DND-41 (cell line): ENCODE data around the gene PANX2.

Source experiments
- ATAC-seq: fragments of 200-7000 bp; cut with Tn5 transposase; 3 replicates; pipeline ENCODE4 v1.9.1; 2021; ENCODE audit warnings: low read depth; ENCODE audit not compliant: insufficient read depth
- DNase-seq: peaks from one replicate; pipeline ENCODE4 v3.0.0-alpha.2; 2020
- H2AFZ ChIP-seq: 2 replicates; pipeline ENCODE4 v1.6.0; 2012; ENCODE audit warnings: low read depth, low read length
- H3K27ac ChIP-seq: 2 replicates; pipeline ENCODE4 v1.5.1; 2012; ENCODE audit warnings: low read length, inconsistent platforms
- H3K27me3 ChIP-seq: fragments of 200-600 bp; sonication (generic); 2 replicates; pipeline ENCODE4 v1.6.0; 2012; ENCODE audit warnings: low read length, mild to moderate bottlenecking, inconsistent platforms; ENCODE audit not compliant: insufficient read depth, poor library complexity
- H3K36me3 ChIP-seq: 2 replicates; pipeline ENCODE4 v1.5.1; 2012; ENCODE audit warnings: low read length, inconsistent platforms; ENCODE audit not compliant: insufficient read depth
- H3K4me1 ChIP-seq: 2 replicates; pipeline ENCODE4 v1.5.1; 2012; ENCODE audit warnings: mild to moderate bottlenecking, low read length; ENCODE audit not compliant: insufficient read depth
- H3K4me2 ChIP-seq: 2 replicates; pipeline ENCODE4 v1.6.0; 2012; ENCODE audit warnings: mild to moderate bottlenecking, moderate library complexity, low read length, inconsistent platforms; ENCODE audit not compliant: insufficient read depth
- H3K4me3 ChIP-seq, 2 experiments: fragments of 200-600 bp in 1 of 2; shearing (Covaris generic) in 1 of 2; 2 replicates each; pipeline ENCODE4 v1.5.1; 2012 to 2016; ENCODE audit warnings: inconsistent platforms in 2 of 2, low read length in 2 of 2, mild to moderate bottlenecking in 2 of 2, low read depth in 1 of 2, moderate library complexity in 1 of 2
- H3K79me2 ChIP-seq: 2 replicates; pipeline ENCODE4 v1.6.0; 2012; ENCODE audit warnings: low read length, inconsistent platforms; ENCODE audit not compliant: insufficient read depth
- H3K9ac ChIP-seq: 2 replicates; pipeline ENCODE4 v1.6.0; 2012; ENCODE audit warnings: low read depth, mild to moderate bottlenecking, inconsistent platforms, low read length, moderate library complexity
- H3K9me3 ChIP-seq: 2 replicates; pipeline ENCODE4 v1.5.1; 2012; ENCODE audit warnings: low read length, moderate library complexity, mild to moderate bottlenecking, inconsistent platforms; ENCODE audit not compliant: insufficient read depth, severe bottlenecking
- H4K20me1 ChIP-seq: 2 replicates; pipeline ENCODE4 v1.6.0; 2012; ENCODE audit warnings: low read length; ENCODE audit not compliant: insufficient read depth
- EZH2 ChIP-seq: IDR thresholded peaks from 3 replicates; pipeline ENCODE4 v1.6.1; 2012; ENCODE audit warnings: borderline replicate concordance, low read depth, mild to moderate bottlenecking, moderate library complexity, low read length, inconsistent platforms; ENCODE audit not compliant: severe bottlenecking
- TF ChIP-seq, protein P1 (sequence below): IDR thresholded peaks from 2 replicates; pipeline ENCODE4 v1.5.1; 2012; ENCODE audit warnings: borderline replicate concordance, low read length, moderate library complexity, mild to moderate bottlenecking; ENCODE audit not compliant: poor library complexity, severe bottlenecking; ENCODE audit errors: extremely low read depth

The PANX2 gene

DNA sequence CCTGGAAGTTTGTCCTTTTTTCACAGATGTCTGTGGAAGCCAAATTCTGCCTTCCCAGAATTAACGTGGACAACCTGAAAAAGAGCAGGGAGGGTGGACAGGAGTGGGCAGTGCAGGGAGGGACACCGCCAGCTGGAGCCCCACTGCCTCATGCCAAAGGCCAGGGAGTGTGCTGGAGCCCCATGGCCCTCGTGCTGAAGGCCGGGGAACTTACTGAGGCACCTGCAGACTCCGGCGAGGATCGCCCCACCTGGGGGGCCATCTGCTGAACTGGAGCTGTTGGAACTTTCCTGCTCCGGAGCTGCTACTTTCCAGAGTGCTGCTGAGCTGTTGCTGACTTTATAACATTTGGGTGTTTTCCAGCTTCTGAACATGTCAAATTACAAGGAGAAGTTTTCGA, 45.5 kb upstream of the PANX2 start:
- Histone ChIP-seq H3K4me3 (no peak overlapping the region), H3K4me2 (no peak overlapping the region), H3K9ac (no peak overlapping the region), H3K27ac (no peak overlapping the region), H3K27me3 (peaks cover 4% of the 10 kb centered on the region), H3K79me2 (no peaks in the 10 kb centered on the region), H4K20me1 (no peaks in the 10 kb centered on the region), H3K36me3 (no peaks in the 10 kb centered on the region), H2AFZ (no peak overlapping the region), H3K9me3 (peaks cover 5% of the 10 kb centered on the region), H3K4me1 (no peaks in the 10 kb centered on the region)
- ATAC-seq (no peak), DNase-seq (no peak)
- TF ChIP-seq, protein P1, sequence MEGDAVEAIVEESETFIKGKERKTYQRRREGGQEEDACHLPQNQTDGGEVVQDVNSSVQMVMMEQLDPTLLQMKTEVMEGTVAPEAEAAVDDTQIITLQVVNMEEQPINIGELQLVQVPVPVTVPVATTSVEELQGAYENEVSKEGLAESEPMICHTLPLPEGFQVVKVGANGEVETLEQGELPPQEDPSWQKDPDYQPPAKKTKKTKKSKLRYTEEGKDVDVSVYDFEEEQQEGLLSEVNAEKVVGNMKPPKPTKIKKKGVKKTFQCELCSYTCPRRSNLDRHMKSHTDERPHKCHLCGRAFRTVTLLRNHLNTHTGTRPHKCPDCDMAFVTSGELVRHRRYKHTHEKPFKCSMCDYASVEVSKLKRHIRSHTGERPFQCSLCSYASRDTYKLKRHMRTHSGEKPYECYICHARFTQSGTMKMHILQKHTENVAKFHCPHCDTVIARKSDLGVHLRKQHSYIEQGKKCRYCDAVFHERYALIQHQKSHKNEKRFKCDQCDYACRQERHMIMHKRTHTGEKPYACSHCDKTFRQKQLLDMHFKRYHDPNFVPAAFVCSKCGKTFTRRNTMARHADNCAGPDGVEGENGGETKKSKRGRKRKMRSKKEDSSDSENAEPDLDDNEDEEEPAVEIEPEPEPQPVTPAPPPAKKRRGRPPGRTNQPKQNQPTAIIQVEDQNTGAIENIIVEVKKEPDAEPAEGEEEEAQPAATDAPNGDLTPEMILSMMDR = no peak
- TF ChIP-seq EZH2 = no peak

DNA sequence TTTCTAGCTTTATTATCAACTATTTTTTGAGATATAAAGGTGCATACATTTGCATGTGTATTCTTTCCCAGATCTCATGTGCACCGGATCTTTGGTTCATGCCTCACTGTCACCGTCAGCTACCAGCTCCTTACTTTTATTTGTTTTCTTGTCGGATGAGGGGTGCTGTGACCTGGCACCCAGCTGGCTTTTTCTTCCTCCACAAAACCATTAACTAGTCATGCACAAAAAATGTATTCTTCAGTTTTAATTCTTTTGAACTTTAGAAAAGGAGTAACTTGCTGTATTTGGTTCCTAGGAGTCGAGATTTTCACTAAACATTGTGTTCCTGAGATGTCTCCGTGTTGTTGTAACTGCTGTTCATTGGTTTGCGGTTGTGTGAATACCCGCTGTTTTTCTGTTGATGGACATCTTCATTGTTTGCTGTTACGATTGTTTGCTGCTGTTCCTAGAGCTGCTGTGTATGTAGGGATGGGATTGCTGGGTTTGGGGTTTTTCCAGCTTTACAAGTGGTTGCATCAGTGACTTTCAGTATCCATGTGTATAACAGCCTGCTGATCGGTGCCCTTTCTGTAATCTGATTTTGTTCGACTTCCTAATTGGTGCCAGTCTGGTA, 41.3 kb upstream of the PANX2 start:
- no peak for TF ChIP-seq EZH2
- TF ChIP-seq, protein P1 = no peak
- Histone ChIP-seq H2AFZ (no peak overlapping the region), H3K79me2 (no peaks in the 10 kb centered on the region), H3K36me3 (no peaks in the 10 kb centered on the region), H3K4me2 (no peak overlapping the region), H3K27me3 (peaks cover 6% of the 10 kb centered on the region), H3K9ac (no peak overlapping the region), H4K20me1 (no peaks in the 10 kb centered on the region), H3K9me3 (no peaks in the 10 kb centered on the region), H3K4me1 (no peaks in the 10 kb centered on the region), H3K4me3 (no peak overlapping the region), H3K27ac (no peak overlapping the region)
- DNase-seq = no peak
- ATAC-seq = no peak

DNA sequence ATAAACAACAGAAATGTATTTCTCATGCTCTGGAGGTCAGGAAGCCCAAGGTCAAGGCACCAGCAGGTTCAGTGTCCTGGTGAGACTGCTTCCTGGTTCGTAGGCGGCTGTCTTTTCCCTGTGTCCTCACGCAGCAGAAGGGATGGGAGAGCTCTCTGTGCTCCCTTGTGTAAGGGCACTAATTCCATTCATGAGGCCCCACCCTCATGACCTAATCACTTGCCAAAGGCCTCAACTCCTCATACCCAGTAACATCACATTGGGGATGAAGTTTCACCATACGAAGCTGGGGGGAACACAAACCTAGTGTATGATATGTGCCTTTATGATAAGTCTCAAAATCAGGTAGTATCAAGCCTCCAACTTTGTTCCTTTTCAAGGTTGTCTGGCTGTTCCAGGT, 38.6 kb upstream of the PANX2 start:
- DNase-seq (no peak), ATAC-seq (no peak)
- Histone ChIP-seq H3K4me2 (no peak overlapping the region), H3K27ac (no peak overlapping the region), H3K4me3 (no peak overlapping the region), H3K9me3 (no peaks in the 10 kb centered on the region), H3K4me1 (no peaks in the 10 kb centered on the region), H4K20me1 (no peaks in the 10 kb centered on the region), H3K36me3 (no peaks in the 10 kb centered on the region), H3K79me2 (no peaks in the 10 kb centered on the region), H3K9ac (no peak overlapping the region), H3K27me3 (peaks cover 17% of the 10 kb centered on the region), H2AFZ (no peak overlapping the region)
- TF ChIP-seq EZH2 = no peak
- TF ChIP-seq, protein P1 = no peak

GRCh38 chr22:50134481-50134880, 36.0 kb upstream of the PANX2 start:
- peaks cover 17% of the 10 kb centered on the region for H3K27me3 ChIP-seq
- H3K36me3 ChIP-seq = no peaks in the 10 kb centered on the region
- H2AFZ ChIP-seq = no peak overlapping the region
- DNase-seq (no peak), ATAC-seq (no peak)
- H3K27ac ChIP-seq = no peak overlapping the region
- H3K9ac ChIP-seq = no peak overlapping the region
- no peaks in the 10 kb centered on the region for H3K4me1 ChIP-seq
- no peaks in the 10 kb centered on the region for H3K9me3 ChIP-seq
- H4K20me1 ChIP-seq = no peaks in the 10 kb centered on the region
- no peak overlapping the region for H3K4me3 ChIP-seq
- no peak for TF ChIP-seq EZH2
- TF ChIP-seq, protein P1 = no peak
- H3K79me2 ChIP-seq = no peaks in the 10 kb centered on the region
- no peak overlapping the region for H3K4me2 ChIP-seq
